GM12878 (cell line): Measurements from ENCODE around the gene DGLUCY. TPM values are rescaled to one million over a fixed set of nuclear protein-coding genes. Genes with fewer than 3 reads are reported as not detected.

Source experiments
- MYB ChIP-seq: fragments of 150-350 bp; IDR thresholded peaks from 2 replicates; pipeline ENCODE4 v1.6.1; 2014; ENCODE audit warnings: mild to moderate bottlenecking, low read depth, low read length, borderline replicate concordance
- POU2F2 ChIP-seq: IDR thresholded peaks from 3 replicates; pipeline ENCODE4 v1.6.1; 2011; ENCODE audit warnings: low read depth, mild to moderate bottlenecking, low read length, borderline replicate concordance
- ZNF207 ChIP-seq: fragments of 450-650 bp; IDR thresholded peaks from 2 replicates; pipeline ENCODE4 v1.6.1; 2014; ENCODE audit warnings: antibody characterized with exemption, mild to moderate bottlenecking, borderline replicate concordance
- ZNF24 ChIP-seq: fragments of 450-650 bp; IDR thresholded peaks from 2 replicates; pipeline ENCODE4 v1.6.1; 2017; ENCODE audit warnings: antibody characterized with exemption, mild to moderate bottlenecking
- polyA plus RNA-seq, 11 experiments: library from polyadenylated mRNA; depleted of rRNA in 4 of 11; unstranded in 6 of 11; stranded (reverse) in 5 of 11; fragments of >200 nt; fragmentation: Nextera tagmentation in 4 of 11; fragmentation: Illumina TruSeq in 1 of 11; extraction: Ambion mirVana in 4 of 11; extraction: Trizol in 1 of 11; gene quantifications; 1 replicate in 1 of 11; 2 replicates in 10 of 11; pipeline versions ENCODE4 v1.2.1 to v1.2.3, GENCODE V29; 2011 to 2016; ENCODE audit warnings: inconsistent platforms in 2 of 11, missing spikeins in 2 of 11, low read depth in 1 of 11
- total RNA-seq, 4 experiments: library from RNA; depleted of rRNA in 3 of 4; stranded (reverse); fragments of >200 nt in 3 of 4; fragmentation: Illumina TruSeq in 1 of 4; extraction: Trizol in 1 of 4; gene quantifications; 2 replicates each; pipeline versions ENCODE4 v1.2.1 to v1.2.3, GENCODE V29; 2013 to 2021
- TF ChIP-seq, protein P1 (sequence below): fragments of 150-350 bp; IDR thresholded peaks from 2 replicates; pipeline ENCODE4 v1.6.1; 2016; ENCODE audit warnings: low read depth, low read length
- TF ChIP-seq, protein P2 (sequence below): IDR thresholded peaks from 2 replicates; pipeline ENCODE4 v1.6.1; 2011; ENCODE audit warnings: mild to moderate bottlenecking, low read depth, low read length, moderate library complexity; ENCODE audit not compliant: insufficient replicate concordance
- TF ChIP-seq, protein P3 (sequence below): fragments of 450-650 bp; IDR thresholded peaks from 2 replicates; pipeline ENCODE4 v1.6.1; 2016; ENCODE audit warnings: mild to moderate bottlenecking
- TF ChIP-seq, protein P4 (sequence below): fragments of 450-650 bp; IDR thresholded peaks from 2 replicates; pipeline ENCODE4 v1.6.1; 2017; ENCODE audit warnings: antibody characterized with exemption, mild to moderate bottlenecking, moderate library complexity
- TF ChIP-seq, protein P5 (sequence below): IDR thresholded peaks from 2 replicates; pipeline ENCODE4 v1.6.1; 2011; ENCODE audit warnings: borderline replicate concordance, low read depth, mild to moderate bottlenecking, moderate library complexity, low read length; ENCODE audit not compliant: insufficient read depth, poor library complexity, severe bottlenecking
- TF ChIP-seq, protein P6 (sequence below), 3 experiments: IDR thresholded peaks in 2 of 3; conservative IDR thresholded peaks in 1 of 3; 2 replicates each; pipeline ENCODE4 v1.5.1; 2011; ENCODE audit warnings: low read depth in 3 of 3, low read length in 3 of 3, mild to moderate bottlenecking in 3 of 3, control low read depth in 2 of 3, moderate library complexity in 2 of 3, inconsistent platforms in 1 of 3, mixed read lengths in 1 of 3; ENCODE audit not compliant: control insufficient read depth in 2 of 3, insufficient read depth in 1 of 3; ENCODE audit errors: extremely low read depth in 1 of 3
- TF ChIP-seq, protein P7 (sequence below): IDR thresholded peaks from 2 replicates; pipeline ENCODE4 v1.6.1; 2012; ENCODE audit warnings: low read depth, low read length, improper control_type of control experiment

Gene DGLUCY
- total and polyA plus RNA-seq, 10 of the 15 experiments (the other 5 are each of a cell fraction or from before 2014, with no cell fraction given), result 15.0 to 70.3 (median 55.1) TPM

DNA sequence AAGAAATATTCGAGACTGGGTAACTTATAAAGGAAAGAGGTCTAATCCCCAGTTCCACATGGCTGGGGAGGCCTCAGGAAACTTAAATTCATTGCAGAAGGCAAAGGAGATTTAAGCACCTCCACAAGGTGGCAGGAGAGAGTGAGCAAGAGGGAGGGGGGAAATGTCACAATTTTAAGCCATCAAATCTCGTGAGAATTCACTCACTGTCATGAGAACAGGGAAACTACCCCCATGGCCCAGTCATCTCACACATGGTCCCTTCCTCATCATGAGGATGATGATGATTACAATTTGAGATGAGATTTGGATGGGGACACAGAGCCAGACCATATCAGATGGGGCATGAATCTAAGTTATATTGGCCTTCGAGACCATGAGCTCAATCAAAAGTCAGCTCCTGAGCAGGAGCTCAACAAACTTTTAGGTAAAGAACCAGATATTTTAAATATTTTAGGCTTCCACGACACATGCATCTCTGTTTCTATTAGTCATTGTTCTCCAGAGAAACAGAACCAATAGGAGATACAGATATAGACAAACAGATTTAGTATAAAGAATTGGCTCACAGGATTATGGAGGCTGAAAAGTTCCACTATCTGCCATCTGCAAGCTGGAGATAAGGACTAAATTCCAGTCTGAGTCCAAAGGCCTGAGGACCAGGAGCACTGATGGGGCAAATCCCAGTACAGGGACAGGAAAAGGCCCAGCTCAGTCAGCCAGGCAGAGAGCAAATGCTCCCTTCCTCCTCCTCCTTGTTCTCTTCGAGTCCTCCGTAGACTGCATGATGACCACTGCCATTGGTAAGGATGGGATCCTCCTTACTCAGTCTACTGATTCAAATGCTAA, 24.9 kb downstream of the DGLUCY start (continued):
- TF ChIP-seq, protein P1, sequence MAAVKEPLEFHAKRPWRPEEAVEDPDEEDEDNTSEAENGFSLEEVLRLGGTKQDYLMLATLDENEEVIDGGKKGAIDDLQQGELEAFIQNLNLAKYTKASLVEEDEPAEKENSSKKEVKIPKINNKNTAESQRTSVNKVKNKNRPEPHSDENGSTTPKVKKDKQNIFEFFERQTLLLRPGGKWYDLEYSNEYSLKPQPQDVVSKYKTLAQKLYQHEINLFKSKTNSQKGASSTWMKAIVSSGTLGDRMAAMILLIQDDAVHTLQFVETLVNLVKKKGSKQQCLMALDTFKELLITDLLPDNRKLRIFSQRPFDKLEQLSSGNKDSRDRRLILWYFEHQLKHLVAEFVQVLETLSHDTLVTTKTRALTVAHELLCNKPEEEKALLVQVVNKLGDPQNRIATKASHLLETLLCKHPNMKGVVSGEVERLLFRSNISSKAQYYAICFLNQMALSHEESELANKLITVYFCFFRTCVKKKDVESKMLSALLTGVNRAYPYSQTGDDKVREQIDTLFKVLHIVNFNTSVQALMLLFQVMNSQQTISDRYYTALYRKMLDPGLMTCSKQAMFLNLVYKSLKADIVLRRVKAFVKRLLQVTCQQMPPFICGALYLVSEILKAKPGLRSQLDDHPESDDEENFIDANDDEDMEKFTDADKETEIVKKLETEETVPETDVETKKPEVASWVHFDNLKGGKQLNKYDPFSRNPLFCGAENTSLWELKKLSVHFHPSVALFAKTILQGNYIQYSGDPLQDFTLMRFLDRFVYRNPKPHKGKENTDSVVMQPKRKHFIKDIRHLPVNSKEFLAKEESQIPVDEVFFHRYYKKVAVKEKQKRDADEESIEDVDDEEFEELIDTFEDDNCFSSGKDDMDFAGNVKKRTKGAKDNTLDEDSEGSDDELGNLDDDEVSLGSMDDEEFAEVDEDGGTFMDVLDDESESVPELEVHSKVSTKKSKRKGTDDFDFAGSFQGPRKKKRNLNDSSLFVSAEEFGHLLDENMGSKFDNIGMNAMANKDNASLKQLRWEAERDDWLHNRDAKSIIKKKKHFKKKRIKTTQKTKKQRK, result no peak
- no peak for TF ChIP-seq POU2F2
- no peak for TF ChIP-seq ZNF207
- TF ChIP-seq, protein P2, sequence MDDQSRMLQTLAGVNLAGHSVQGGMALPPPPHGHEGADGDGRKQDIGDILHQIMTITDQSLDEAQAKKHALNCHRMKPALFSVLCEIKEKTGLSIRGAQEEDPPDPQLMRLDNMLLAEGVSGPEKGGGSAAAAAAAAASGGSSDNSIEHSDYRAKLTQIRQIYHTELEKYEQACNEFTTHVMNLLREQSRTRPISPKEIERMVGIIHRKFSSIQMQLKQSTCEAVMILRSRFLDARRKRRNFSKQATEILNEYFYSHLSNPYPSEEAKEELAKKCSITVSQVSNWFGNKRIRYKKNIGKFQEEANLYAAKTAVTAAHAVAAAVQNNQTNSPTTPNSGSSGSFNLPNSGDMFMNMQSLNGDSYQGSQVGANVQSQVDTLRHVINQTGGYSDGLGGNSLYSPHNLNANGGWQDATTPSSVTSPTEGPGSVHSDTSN, result no peak
- TF ChIP-seq, protein P3, sequence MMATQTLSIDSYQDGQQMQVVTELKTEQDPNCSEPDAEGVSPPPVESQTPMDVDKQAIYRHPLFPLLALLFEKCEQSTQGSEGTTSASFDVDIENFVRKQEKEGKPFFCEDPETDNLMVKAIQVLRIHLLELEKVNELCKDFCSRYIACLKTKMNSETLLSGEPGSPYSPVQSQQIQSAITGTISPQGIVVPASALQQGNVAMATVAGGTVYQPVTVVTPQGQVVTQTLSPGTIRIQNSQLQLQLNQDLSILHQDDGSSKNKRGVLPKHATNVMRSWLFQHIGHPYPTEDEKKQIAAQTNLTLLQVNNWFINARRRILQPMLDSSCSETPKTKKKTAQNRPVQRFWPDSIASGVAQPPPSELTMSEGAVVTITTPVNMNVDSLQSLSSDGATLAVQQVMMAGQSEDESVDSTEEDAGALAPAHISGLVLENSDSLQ, result peak; percentile 29; the same call in 1 of the 2 replicates
- TF ChIP-seq ZNF24, result no peak
- TF ChIP-seq, protein P4, sequence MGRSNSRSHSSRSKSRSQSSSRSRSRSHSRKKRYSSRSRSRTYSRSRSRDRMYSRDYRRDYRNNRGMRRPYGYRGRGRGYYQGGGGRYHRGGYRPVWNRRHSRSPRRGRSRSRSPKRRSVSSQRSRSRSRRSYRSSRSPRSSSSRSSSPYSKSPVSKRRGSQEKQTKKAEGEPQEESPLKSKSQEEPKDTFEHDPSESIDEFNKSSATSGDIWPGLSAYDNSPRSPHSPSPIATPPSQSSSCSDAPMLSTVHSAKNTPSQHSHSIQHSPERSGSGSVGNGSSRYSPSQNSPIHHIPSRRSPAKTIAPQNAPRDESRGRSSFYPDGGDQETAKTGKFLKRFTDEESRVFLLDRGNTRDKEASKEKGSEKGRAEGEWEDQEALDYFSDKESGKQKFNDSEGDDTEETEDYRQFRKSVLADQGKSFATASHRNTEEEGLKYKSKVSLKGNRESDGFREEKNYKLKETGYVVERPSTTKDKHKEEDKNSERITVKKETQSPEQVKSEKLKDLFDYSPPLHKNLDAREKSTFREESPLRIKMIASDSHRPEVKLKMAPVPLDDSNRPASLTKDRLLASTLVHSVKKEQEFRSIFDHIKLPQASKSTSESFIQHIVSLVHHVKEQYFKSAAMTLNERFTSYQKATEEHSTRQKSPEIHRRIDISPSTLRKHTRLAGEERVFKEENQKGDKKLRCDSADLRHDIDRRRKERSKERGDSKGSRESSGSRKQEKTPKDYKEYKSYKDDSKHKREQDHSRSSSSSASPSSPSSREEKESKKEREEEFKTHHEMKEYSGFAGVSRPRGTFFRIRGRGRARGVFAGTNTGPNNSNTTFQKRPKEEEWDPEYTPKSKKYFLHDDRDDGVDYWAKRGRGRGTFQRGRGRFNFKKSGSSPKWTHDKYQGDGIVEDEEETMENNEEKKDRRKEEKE, result no peak
- TF ChIP-seq MYB, result no peak
- TF ChIP-seq, protein P5, sequence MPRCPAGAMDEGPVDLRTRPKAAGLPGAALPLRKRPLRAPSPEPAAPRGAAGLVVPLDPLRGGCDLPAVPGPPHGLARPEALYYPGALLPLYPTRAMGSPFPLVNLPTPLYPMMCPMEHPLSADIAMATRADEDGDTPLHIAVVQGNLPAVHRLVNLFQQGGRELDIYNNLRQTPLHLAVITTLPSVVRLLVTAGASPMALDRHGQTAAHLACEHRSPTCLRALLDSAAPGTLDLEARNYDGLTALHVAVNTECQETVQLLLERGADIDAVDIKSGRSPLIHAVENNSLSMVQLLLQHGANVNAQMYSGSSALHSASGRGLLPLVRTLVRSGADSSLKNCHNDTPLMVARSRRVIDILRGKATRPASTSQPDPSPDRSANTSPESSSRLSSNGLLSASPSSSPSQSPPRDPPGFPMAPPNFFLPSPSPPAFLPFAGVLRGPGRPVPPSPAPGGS, result no peak
- TF ChIP-seq, protein P6, sequence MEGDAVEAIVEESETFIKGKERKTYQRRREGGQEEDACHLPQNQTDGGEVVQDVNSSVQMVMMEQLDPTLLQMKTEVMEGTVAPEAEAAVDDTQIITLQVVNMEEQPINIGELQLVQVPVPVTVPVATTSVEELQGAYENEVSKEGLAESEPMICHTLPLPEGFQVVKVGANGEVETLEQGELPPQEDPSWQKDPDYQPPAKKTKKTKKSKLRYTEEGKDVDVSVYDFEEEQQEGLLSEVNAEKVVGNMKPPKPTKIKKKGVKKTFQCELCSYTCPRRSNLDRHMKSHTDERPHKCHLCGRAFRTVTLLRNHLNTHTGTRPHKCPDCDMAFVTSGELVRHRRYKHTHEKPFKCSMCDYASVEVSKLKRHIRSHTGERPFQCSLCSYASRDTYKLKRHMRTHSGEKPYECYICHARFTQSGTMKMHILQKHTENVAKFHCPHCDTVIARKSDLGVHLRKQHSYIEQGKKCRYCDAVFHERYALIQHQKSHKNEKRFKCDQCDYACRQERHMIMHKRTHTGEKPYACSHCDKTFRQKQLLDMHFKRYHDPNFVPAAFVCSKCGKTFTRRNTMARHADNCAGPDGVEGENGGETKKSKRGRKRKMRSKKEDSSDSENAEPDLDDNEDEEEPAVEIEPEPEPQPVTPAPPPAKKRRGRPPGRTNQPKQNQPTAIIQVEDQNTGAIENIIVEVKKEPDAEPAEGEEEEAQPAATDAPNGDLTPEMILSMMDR (IDR thresholded peaks at IDR 0.05 in 2 of 3, conservative IDR thresholded peaks at IDR 0.05 in 1 of 3; ENCODE audit: control insufficient read depth in 2 of 3, extremely low read depth in 1 of 3, insufficient read depth in 1 of 3, low read depth in 3 of 3, low read length in 3 of 3), result peak; percentile 47 to 61 (median 49)
- TF ChIP-seq, protein P7, sequence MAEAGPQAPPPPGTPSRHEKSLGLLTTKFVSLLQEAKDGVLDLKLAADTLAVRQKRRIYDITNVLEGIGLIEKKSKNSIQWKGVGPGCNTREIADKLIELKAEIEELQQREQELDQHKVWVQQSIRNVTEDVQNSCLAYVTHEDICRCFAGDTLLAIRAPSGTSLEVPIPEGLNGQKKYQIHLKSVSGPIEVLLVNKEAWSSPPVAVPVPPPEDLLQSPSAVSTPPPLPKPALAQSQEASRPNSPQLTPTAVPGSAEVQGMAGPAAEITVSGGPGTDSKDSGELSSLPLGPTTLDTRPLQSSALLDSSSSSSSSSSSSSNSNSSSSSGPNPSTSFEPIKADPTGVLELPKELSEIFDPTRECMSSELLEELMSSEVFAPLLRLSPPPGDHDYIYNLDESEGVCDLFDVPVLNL, result no peak
